ENCODE results near the gene LARGE1.

DNA sequence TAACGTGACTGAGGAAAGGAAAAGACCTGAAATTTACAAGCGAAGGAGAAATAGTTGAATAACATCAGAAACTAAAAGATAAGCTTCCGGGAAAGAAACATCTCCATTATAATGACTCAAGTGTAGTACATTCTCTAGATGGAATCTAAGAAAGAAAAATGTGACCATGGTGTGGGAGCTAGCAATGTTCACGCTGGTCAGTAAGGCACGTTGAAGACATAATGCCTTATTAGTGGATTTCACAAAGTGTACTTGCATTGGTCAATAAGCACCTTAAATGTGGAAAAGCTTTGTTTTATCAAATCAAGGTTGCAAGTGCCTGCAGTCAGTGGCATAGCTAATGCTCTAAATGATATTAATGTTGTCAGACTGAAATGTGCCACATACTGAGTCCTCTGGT is 2.8 kb upstream of the LARGE1 start:
- TF ChIP-seq POLR2A (IDR thresholded peaks at IDR 0.05; ENCODE audit: borderline replicate concordance, extremely low read depth, insufficient read depth, insufficient read length) (no peak), RAD21 (IDR thresholded peaks at IDR 0.05; ENCODE audit: low read depth) (no peak), ELF1 (IDR thresholded peaks at IDR 0.05; ENCODE audit: borderline replicate concordance, low read depth) (no peak), EGR1 (IDR thresholded peaks at IDR 0.05; ENCODE audit: low read depth) (no peak), ZNF274 (IDR thresholded peaks at IDR 0.05; ENCODE audit: low read depth, low read length) (no peak), POLR2AphosphoS5 (IDR thresholded peaks at IDR 0.05; ENCODE audit: low read depth, low read length) (no peak), SIN3A (IDR thresholded peaks at IDR 0.05; ENCODE audit: low read depth) (no peak)
- TF ChIP-seq, protein P1, sequence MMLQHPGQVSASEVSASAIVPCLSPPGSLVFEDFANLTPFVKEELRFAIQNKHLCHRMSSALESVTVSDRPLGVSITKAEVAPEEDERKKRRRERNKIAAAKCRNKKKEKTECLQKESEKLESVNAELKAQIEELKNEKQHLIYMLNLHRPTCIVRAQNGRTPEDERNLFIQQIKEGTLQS (IDR thresholded peaks at IDR 0.05) = no peak
- TF ChIP-seq, protein P2, sequence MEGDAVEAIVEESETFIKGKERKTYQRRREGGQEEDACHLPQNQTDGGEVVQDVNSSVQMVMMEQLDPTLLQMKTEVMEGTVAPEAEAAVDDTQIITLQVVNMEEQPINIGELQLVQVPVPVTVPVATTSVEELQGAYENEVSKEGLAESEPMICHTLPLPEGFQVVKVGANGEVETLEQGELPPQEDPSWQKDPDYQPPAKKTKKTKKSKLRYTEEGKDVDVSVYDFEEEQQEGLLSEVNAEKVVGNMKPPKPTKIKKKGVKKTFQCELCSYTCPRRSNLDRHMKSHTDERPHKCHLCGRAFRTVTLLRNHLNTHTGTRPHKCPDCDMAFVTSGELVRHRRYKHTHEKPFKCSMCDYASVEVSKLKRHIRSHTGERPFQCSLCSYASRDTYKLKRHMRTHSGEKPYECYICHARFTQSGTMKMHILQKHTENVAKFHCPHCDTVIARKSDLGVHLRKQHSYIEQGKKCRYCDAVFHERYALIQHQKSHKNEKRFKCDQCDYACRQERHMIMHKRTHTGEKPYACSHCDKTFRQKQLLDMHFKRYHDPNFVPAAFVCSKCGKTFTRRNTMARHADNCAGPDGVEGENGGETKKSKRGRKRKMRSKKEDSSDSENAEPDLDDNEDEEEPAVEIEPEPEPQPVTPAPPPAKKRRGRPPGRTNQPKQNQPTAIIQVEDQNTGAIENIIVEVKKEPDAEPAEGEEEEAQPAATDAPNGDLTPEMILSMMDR (IDR thresholded peaks at IDR 0.05 in 2 of 3, conservative IDR thresholded peaks at IDR 0.05 in 1 of 3; ENCODE audit: borderline replicate concordance in 1 of 3, insufficient read depth in 1 of 3, low read depth in 2 of 3, low read length in 2 of 3) = no peak
- TF ChIP-seq, protein P3, sequence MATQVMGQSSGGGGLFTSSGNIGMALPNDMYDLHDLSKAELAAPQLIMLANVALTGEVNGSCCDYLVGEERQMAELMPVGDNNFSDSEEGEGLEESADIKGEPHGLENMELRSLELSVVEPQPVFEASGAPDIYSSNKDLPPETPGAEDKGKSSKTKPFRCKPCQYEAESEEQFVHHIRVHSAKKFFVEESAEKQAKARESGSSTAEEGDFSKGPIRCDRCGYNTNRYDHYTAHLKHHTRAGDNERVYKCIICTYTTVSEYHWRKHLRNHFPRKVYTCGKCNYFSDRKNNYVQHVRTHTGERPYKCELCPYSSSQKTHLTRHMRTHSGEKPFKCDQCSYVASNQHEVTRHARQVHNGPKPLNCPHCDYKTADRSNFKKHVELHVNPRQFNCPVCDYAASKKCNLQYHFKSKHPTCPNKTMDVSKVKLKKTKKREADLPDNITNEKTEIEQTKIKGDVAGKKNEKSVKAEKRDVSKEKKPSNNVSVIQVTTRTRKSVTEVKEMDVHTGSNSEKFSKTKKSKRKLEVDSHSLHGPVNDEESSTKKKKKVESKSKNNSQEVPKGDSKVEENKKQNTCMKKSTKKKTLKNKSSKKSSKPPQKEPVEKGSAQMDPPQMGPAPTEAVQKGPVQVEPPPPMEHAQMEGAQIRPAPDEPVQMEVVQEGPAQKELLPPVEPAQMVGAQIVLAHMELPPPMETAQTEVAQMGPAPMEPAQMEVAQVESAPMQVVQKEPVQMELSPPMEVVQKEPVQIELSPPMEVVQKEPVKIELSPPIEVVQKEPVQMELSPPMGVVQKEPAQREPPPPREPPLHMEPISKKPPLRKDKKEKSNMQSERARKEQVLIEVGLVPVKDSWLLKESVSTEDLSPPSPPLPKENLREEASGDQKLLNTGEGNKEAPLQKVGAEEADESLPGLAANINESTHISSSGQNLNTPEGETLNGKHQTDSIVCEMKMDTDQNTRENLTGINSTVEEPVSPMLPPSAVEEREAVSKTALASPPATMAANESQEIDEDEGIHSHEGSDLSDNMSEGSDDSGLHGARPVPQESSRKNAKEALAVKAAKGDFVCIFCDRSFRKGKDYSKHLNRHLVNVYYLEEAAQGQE (IDR thresholded peaks at IDR 0.05; ENCODE audit: low read depth) = no peak
